SK-MEL-5 (cell line): ENCODE results near the gene OR6C76. TPM values are rescaled to one million over a fixed set of nuclear protein-coding genes. Genes with fewer than 3 reads are reported as not detected.
"Not testable (repeated sequence)": the region's sequence is repeated elsewhere in the genome, so short reads cannot be mapped to it uniquely, and the experiment has no call there.

Experiments
- DNase-seq: peaks from one replicate; pipeline ENCODE4 v3.0.0-alpha.2; 2016; ENCODE audit warnings: low read depth, low spot score
- in situ Hi-C: cut with HindIII; loops from 2 replicates; pipeline ENCODE4 v1.10.0; 2016; ENCODE audit warnings: low sequenced_read_pairs, high pct_unique_total_duplicates, low pct_unique_long_range_greater_than_20kb
- polyA plus RNA-seq, 2 experiments: library from polyadenylated mRNA; depleted of rRNA; stranded (reverse); fragments of >200 nt; gene quantifications; 2 replicates each; pipeline ENCODE4 v1.2.3, GENCODE V29; 2015
- total RNA-seq: library from RNA; depleted of rRNA; stranded (reverse); fragments of >200 nt; shearing (Covaris generic); gene quantifications from 2 replicates; pipeline ENCODE4 v1.2.3, GENCODE V29; 2014; rRNA removed

The OR6C76 gene
- total RNA-seq = not detected in 2 replicates
- not detected in 2 replicates for polyA plus RNA-seq (2015; cell fraction: cytosol; rRNA removed)
- polyA plus RNA-seq (2015; cell fraction: nucleus; rRNA removed) = not detected in 2 replicates

DNA sequence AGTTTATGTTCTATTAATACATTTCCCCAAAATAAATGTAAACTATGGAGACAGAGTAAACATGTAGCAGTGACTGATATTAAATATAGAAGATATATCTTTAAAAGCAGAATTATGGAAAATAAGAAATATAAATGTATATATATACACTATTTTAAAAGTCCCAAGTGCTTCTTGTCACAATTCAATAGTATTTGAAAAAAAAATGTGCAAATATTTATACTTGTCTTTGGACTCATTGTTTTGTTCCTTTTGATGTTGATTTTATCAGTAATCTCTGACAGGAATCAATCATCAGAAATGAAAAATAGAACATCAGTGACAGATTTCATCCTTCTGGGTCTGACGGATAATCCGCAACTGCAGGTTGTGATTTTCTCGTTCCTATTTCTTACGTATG, at the start of gene OR6C76:
TSS of gene OR6C76 (plus strand) at position 301 of the 400 bp plus-strand sequence. CDS start at position 301, 0 bp downstream.
- DNase-seq = no peak
- in situ Hi-C loops = no loop called here

DNA sequence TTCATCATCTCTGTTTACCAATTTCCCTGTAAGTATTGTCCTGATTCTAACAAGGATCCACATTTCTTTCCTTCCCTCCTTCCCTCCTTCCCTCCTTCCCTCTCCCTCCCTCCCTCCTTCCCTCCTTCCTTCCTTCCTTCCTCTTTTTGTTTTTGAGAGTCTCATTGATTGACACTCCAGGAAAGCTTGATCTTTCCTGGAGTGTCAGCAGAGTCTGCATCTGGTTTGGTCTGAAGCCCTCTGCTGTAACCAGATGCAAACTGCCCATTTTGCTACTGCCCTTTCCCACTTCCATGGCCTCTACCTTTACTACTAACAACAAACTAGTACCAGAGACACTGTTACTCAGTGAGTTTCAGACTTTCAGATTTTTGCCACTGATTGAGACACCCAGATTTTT, 40.2 kb upstream of the OR6C76 start:
- in situ Hi-C loops = no loop called here
- no peak for DNase-seq

DNA sequence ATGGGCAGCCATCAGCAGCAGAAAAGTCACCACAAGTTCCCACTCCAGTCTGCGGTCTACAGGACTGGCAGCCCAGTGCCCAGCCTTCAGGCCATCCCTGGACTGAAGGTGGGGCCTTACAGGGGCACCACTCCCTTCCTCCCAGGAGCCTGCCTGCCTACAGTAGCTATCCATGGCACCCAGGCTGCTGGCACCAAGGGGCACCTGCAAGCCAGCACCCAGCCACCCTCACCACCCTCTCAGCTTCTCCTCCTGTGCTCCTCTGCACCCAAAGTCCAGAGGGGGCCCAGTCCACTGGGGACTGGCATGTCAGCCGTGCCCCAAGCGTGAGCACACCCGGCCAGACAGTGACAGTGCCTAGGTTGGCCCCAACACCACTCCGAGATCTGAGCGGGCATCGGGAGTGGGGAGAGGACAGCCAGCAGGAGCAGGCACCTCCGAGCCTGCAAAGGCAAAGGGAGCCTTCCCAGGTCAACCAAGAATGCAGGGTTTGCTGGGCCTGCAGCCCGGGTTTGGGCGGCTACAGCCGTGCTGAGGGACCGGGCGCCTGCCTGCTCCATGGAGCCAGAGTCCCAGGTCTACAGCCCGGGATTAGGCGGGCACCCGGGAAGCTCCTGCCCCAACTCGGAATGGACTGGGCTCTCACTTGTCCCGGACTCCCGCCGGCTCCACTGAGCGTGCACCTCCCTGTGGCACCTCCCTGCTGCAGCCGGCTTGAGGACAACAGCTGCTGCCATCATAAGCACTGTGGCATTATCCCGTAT, 33.8 kb upstream of the OR6C76 start:
- in situ Hi-C loops = no loop called here
- no peak for DNase-seq

DNA sequence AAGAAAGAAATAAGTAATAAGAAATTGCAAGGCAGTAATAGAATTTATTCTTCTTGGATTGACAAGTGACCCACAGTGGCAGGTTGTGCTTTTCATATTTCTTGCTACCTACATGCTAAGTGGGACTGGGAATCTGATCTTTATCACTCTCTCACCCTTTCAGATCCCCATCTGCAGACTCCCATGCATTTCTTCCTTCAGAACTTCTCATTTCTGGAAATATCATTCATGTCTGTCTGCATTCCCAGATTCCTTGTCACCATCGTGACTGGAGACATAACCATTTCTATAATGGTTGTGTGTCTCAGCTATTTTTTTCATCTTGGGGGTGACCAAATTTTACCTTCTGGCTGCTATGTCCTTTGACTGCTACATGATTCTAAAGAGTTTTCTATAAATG, 29.7 kb upstream of the OR6C76 start:
- DNase-seq = no peak
- in situ Hi-C loops = no loop called here

GRCh38 chr12:55400229-55400628, 25.8 kb upstream of the OR6C76 start, which contains the start of gene OR6C65:
Gene OR6C65, plus strand, starts transcription at chr12:55400529. Its CDS starts 0 bp downstream, at chr12:55400529.
- in situ Hi-C loops = no loop called here
- no peak for DNase-seq

GRCh38 chr12:55407866-55408265, 18.2 kb upstream of the OR6C76 start:
- in situ Hi-C loops = no loop called here
- DNase-seq = no peak

GRCh38 chr12:55409133-55409532, 16.9 kb upstream of the OR6C76 start:
- DNase-seq, in situ Hi-C loops: not testable (repeated sequence)

GRCh38 chr12:55412138-55412537, 13.9 kb upstream of the OR6C76 start:
- DNase-seq, in situ Hi-C loops: not testable (repeated sequence)

GRCh38 chr12:55413498-55414388, 12.3 kb upstream of the OR6C76 start:
- in situ Hi-C loops = not testable (repeated sequence)

GRCh38 chr12:55414396-55414823, 11.6 kb upstream of the OR6C76 start:
- in situ Hi-C loops = not testable (repeated sequence)

More at GRCh38 chr12:55413498-55414388, 12.3 kb upstream of the OR6C76 start:
- DNase-seq = peak; percentile 10

GRCh38 chr12:55414889-55415288, 11.2 kb upstream of the OR6C76 start:
- in situ Hi-C loops, DNase-seq: not testable (repeated sequence)

More at GRCh38 chr12:55414396-55414823, 11.6 kb upstream of the OR6C76 start:
- not testable (repeated sequence) for DNase-seq

- DNase-seq = no peak
- in situ Hi-C loops = no loop called here
Measured at GRCh38 chr12:55416961-55417360, 9.1 kb upstream of the OR6C76 start.

DNA sequence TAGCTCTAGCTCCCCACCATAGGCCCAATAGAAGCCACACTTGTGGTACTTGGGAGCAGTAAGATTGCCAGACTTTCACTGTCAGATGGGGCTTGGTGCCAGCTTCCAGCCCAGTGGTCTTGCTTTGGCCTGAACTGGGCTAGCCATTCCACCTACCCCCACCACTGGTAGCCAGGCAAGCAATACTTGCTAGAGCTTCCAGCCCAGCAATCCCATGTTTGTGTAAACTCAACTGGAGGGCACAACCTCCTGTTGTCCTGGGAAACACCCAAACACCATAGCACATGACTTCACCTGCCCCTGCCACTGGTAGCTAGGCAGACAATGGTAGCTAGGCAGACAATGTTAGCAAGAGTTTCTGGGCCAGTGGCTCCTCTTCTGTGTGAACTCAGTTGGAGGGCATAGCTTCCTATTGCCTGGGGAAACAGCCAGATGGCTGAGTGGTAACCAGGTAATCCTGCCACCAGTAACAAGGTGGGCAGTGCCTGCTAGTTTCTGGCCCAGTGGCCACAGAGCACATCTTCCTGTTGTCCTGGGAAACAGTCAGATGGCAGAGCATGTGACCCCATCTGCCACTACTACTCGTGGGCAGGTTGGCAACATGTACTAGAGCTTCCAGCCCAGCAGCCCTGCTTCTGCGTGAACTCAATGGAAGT, 5.6 kb upstream of the OR6C76 start:
- no peak for DNase-seq
- in situ Hi-C loops = no loop called here

- DNase-seq = no peak
- in situ Hi-C loops = no loop called here
Measured at GRCh38 chr12:55428331-55429243, 2.5 kb downstream of the OR6C76 start.

DNA sequence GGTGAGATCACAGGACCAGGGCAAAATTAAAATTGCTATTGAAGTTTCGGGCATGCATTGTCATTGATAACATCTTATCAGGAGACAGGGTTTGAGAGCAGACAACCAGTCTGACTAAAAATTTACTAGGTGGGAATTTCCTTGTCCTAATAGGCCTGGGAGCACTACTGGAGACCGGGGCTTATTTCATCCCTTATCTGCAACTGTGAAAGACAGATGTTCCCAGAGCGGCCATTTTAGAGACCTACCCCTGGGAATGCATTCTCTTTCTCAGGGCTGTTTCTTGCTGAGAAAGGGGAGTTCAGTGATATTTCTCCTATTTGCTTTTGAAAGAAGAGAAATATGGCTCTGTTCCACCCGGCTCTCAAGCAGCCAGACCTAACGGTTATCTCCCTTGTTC, 15.2 kb downstream of the OR6C76 start:
- in situ Hi-C loops, DNase-seq: not testable (repeated sequence)

GRCh38 chr12:55443776-55444175, 17.7 kb downstream of the OR6C76 start, which contains the start of gene OR6C2:
Gene OR6C2, plus strand, starts transcription at chr12:55444076. Its CDS starts 8,138 bp downstream, at chr12:55452214.
- in situ Hi-C loops = no loop called here
- no peak for DNase-seq

GRCh38 chr12:55445357-55445756, 19.3 kb downstream of the OR6C76 start:
- DNase-seq = no peak
- in situ Hi-C loops = no loop called here
